ENCODE measurements around the gene BTRC.

Gene BTRC

DNA sequence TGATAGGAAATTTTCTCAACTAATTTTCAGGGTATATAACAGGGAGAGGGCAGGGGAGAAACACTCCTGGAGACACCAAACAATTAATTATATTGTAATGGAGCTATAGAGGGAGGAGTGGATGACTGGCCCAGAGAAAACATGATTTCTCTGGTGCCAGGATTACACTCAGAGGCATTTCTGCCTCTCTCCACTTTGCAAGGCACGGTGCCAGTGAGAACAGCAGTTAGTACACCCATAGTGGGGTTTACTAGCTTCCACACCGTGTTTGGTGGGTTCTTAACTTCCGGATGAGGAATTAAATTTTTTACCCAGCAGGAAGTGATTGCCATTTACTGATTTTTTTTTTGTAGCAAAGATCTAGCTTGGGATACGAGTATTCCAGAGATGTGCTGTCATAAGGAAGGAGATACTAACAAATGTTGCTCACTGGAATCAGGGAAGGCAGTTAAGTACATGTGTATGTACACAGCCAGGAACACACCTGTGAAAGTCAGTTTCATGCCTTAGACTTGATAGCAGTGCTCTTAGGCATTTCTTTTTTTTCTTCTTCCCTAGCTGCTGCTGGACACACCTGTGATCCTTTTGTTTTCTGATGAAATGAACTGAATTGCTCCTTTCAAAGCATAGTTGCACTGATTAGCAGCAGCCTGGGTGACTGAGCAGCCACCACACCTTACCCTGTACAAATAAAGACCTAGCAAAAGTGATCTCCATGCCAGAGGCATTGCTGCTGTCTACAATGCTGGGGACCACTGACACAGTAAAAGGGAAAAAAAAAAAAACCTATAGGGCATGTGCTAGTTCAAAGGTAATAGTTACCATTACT lies 176.0 kb downstream of the BTRC start:
- Mint-ChIP-seq H3K27ac (no peak overlapping the region), H3K9me3 (ENCODE audit: low read depth) (no peaks in the 10 kb centered on the region)

DNA sequence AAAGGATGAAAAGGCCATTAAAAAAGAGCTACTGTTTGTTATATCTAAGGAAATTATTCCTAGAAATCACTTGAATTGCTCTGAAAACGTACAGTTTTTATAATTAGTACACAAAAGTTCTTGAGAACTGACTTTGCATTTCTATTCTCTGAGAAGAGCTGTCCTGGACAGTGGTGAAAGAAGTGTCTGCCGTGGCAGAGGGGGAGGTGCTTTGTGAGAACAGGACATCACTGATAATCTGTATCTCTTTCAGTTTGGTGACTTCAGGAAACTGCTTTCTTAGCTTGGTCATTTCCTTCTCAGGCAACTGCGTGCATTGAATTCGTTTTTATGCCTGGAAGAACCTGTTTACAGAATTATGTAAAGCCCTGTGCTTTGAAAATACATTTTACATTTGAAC lies 182.0 kb downstream of the BTRC start:
- H3K4me3 Mint-ChIP-seq = no peak overlapping the region
- H3K9me3 Mint-ChIP-seq (ENCODE audit: low read depth) = no peaks in the 10 kb centered on the region
- H3K27ac Mint-ChIP-seq = no peak overlapping the region
- H3K36me3 Mint-ChIP-seq = peaks cover 16% of the 10 kb centered on the region
- H3K27me3 Mint-ChIP-seq = no peaks in the 10 kb centered on the region
- H3K4me1 Mint-ChIP-seq (ENCODE audit: low read depth) = no peaks in the 10 kb centered on the region

More for the DNA sequence above, 176.0 kb downstream of the BTRC start:
- H3K4me3 Mint-ChIP-seq = no peak overlapping the region
- peaks cover 15% of the 10 kb centered on the region for H3K36me3 Mint-ChIP-seq
- no peaks in the 10 kb centered on the region for H3K4me1 Mint-ChIP-seq (ENCODE audit: low read depth)
- H3K27me3 Mint-ChIP-seq = no peaks in the 10 kb centered on the region

DNA sequence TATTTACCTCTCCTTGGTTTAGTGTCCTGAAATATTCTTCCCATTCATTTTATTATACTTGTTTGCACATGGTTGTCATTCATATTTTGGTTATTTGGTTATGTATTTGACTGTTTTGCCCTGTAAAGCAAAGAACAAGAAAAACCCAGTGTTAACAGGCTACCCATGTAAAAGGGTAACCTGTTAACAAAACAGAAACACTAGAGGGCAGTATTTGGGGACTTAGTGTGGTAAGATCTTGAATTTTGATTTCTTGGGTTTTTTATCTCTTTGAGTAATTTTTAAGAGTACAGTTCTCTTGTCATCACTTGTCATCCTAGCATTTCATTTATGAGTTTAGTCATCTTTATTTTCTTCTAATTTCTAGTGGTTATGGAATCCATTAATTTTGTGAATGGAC lies 182.8 kb downstream of the BTRC start:
- H3K9me3 Mint-ChIP-seq (ENCODE audit: low read depth) = no peaks in the 10 kb centered on the region
- no peaks in the 10 kb centered on the region for H3K27me3 Mint-ChIP-seq
- H3K27ac Mint-ChIP-seq = no peak overlapping the region
- H3K4me1 Mint-ChIP-seq (ENCODE audit: low read depth) = no peaks in the 10 kb centered on the region
- H3K36me3 Mint-ChIP-seq = peaks cover 16% of the 10 kb centered on the region
- H3K4me3 Mint-ChIP-seq = no peak overlapping the region

DNA sequence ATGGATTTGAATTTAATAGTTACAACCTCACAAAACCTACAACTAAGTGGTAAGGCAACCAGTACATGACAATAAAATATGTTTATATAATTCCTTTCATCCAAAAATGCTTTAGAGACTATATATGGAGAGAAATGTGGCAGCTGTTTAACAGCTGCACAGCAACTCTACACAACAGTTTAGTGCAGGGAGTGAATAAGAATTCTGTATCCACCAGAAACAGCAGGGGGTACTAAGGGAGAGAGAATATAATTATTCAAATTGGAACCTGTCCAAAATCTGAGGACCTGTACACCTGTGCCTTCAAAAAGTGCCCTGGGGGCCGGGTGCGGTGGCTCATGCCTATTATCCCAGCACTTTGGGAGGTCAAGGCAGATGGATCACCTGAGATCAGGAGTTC lies 184.5 kb downstream of the BTRC start:
- H3K9me3 Mint-ChIP-seq (ENCODE audit: low read depth) = no peaks in the 10 kb centered on the region
- no peak overlapping the region for H3K4me3 Mint-ChIP-seq
- H3K36me3 Mint-ChIP-seq = peaks cover 10% of the 10 kb centered on the region
- no peak overlapping the region for H3K27ac Mint-ChIP-seq
- no peaks in the 10 kb centered on the region for H3K27me3 Mint-ChIP-seq
- H3K4me1 Mint-ChIP-seq (ENCODE audit: low read depth) = no peaks in the 10 kb centered on the region

DNA sequence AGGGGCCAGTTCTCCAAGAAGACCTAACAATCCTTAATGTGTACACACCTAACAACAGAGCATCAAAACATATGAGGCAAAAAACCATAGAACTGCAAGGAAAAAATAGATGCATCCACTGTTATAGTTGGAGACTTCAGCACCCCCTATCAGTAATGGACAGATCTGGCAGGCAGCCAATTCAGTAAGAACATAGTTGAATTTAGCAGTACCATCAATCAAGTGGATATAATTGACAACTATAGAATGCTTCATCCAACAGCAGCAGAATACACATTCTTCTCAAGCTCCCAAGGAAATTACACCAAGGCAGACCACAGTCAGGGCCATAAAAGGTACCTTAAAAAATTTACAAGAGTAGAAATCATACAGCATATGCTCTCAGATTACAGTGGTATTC lies 191.9 kb downstream of the BTRC start:
- H3K27ac Mint-ChIP-seq = no peak overlapping the region
- H3K36me3 Mint-ChIP-seq = peaks cover 12% of the 10 kb centered on the region

DNA sequence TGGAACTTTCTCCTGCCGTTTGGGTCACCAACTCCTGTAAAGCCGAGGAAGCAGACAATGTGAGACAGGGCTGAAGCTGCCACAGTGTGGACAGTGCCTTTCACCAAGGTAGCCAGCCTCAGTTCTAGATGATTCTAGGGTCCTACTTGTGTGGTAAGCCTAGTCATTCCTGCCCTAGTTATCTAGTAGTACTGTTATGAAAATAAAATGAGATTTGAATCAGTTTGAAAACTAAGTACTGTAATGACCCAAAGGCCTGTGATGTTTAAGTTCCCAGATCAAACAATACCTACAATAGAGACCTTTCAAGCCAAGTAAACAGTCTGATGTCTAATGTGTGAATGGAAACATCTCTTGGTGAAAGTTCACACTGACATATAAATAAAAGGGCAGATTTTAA lies 197.0 kb downstream of the BTRC start:
- no peak overlapping the region for H3K4me3 Mint-ChIP-seq
- H3K36me3 Mint-ChIP-seq = peaks cover 13% of the 10 kb centered on the region

More for the DNA sequence above, 191.9 kb downstream of the BTRC start:
- H3K4me1 Mint-ChIP-seq (ENCODE audit: low read depth) = no peaks in the 10 kb centered on the region
- H3K27me3 Mint-ChIP-seq = no peaks in the 10 kb centered on the region
- H3K9me3 Mint-ChIP-seq (ENCODE audit: low read depth) = no peaks in the 10 kb centered on the region
- H3K4me3 Mint-ChIP-seq = no peak overlapping the region

DNA sequence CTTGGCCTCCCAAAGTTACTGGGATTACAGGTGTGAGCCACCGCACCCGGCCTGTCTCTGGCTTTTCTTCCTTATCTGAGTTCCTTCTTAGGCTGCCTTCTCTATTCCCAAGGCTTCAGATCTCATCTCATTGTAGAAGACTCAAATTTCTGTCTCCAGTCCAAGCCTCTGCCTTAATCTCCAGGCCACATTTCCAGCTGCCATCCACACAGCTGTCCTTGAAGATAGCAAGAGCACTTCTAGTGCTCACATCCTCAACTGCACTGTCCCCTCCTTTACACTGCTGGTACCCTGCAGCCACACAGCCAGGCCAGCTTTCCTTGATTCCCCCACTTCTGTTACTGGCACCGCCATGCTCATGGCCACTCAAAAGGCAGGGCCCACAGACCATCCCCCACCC lies 198.5 kb downstream of the BTRC start:
- Mint-ChIP-seq H3K27me3 (no peaks in the 10 kb centered on the region), H3K36me3 (peaks cover 10% of the 10 kb centered on the region), H3K9me3 (ENCODE audit: low read depth) (no peaks in the 10 kb centered on the region), H3K27ac (no peak overlapping the region), H3K4me1 (ENCODE audit: low read depth) (no peaks in the 10 kb centered on the region), H3K4me3 (no peak overlapping the region)

More for the DNA sequence above, 197.0 kb downstream of the BTRC start:
- peak overlapping the region; percentile 10 for H3K27ac Mint-ChIP-seq
- no peaks in the 10 kb centered on the region for H3K9me3 Mint-ChIP-seq (ENCODE audit: low read depth)
- no peaks in the 10 kb centered on the region for H3K4me1 Mint-ChIP-seq (ENCODE audit: low read depth)
- H3K27me3 Mint-ChIP-seq = no peaks in the 10 kb centered on the region

DNA sequence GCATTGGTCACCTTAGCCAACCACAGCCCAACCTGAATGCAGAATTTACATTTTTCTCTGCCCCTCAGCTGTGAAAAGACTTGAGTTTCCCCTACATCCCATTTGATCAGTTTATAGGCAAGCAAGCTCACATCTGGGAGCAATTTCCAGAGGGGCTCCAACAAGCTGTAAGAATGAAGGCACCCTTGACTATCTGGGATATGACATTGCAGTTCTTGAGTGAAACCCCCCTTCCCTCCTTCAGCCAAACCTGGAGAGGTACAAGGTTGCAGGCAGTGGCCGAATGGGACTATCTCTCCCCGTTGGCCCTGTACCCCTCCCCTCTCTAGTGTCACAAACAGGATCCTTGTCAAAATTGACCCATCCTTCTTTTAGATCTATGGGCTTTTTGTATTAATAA lies 203.6 kb downstream of the BTRC start:
- no peak overlapping the region for H3K4me3 Mint-ChIP-seq
- H3K27me3 Mint-ChIP-seq = no peaks in the 10 kb centered on the region
- H3K27ac Mint-ChIP-seq = no peak overlapping the region
- H3K4me1 Mint-ChIP-seq (ENCODE audit: low read depth) = peaks cover 17% of the 10 kb centered on the region
- H3K36me3 Mint-ChIP-seq = peaks cover under 1% of the 10 kb centered on the region
- H3K9me3 Mint-ChIP-seq (ENCODE audit: low read depth) = no peaks in the 10 kb centered on the region

DNA sequence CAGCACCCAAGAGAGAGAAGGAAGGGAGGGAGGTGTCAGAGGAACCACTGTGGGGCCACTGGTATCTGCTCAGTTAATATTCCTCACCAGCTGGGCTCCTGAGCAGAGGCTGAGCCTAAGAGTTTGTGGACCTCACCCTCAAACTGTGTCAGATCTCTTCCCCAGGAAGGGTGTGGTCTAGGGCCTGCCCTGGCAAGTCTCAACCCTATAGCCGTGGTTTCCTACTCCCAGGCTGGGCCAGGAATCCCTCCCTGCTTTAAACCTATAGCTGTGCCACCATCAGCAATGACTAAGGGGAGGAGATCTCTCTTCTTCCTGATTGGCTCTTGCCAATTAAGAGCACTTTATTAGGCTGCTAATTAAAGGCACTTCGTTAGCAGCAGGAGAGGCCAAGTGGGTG lies 204.2 kb downstream of the BTRC start:
- H3K9me3 Mint-ChIP-seq (ENCODE audit: low read depth) = no peaks in the 10 kb centered on the region
- no peak overlapping the region for H3K27ac Mint-ChIP-seq
- H3K4me1 Mint-ChIP-seq (ENCODE audit: low read depth) = peaks cover 17% of the 10 kb centered on the region
- no peaks in the 10 kb centered on the region for H3K27me3 Mint-ChIP-seq
- no peaks in the 10 kb centered on the region for H3K36me3 Mint-ChIP-seq
- no peak overlapping the region for H3K4me3 Mint-ChIP-seq

DNA sequence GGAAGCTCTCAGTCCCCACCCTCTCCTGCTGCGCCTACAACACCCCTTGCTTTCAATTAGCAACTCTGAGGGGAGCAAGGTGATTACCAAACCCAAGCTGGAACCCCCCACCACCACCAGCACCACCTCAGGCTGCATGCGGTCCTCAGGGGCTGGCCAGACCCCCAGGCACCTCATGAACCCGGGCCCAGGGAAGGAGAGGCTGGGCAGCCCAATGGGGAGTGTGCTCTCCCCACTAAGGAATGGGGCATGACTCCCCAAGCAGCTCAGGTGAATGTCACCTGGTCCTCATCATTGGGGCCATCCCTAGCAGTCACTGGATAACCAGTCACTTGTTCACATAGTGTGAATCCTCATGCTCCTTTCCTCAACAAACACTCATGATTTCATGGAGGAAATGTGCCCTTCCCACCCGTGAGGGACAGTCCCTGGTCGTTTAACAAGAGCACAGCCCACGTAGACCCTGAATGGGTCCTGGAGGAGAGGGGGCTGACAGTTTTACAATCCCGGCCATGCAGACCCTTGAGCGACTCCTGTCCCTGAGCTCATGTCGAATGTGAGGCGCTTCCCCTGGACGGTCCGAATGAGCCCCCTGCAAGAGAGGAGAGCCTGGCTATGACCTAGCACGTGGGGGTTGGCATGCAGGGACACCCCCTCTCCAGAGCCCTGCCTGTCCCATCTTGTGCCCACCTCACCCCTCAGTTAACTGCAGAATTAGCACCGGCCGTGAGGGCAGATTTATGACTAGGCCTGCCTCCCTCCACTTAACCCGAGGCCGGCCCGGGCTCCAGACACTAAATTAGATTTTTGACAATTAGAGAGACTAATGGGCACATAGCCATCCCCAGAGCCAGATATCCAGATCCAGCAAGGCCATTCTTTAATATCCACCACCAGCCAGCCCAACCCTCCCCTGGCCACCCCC lies 205.0 kb downstream of the BTRC start:
- no peak overlapping the region for H3K4me3 Mint-ChIP-seq

DNA sequence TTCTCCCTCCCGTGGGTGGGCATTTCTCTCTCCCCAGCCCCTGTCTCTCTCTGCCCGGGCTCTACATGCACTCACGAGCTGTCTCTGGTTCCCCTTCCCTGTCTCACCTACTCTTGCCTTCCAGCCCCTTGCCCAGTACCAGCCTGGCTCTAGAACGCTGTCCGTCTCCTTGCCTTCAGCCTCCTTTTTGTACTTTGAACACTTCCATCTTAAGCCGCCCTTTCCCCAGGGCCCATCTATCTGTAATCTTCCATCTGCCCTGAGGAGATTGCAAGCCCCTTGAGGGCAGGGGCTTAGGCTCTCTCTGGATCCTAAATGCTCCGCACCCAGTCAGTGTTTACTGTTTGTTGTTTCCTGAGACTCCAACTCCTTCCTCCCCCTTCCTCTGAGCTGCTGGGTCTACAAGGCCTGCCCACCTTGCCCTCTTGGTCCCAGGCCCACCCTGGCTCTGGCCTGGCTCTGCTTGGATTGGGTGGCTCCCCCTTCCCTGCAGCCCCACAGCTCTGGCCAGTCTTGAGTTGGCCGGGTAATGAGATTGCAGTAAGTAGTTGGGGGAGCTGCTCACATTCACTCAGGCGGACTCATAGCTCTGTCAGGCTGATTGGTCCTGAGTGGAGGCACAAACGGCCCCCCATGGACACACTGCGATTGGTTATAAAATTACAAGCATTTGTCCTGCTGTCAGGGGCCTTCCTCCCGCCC lies 205.8 kb downstream of the BTRC start:
- Mint-ChIP-seq H3K9me3 (ENCODE audit: low read depth) (no peaks in the 10 kb centered on the region), H3K27me3 (no peaks in the 10 kb centered on the region), H3K4me3 (no peak overlapping the region), H3K36me3 (no peaks in the 10 kb centered on the region), H3K27ac (no peak overlapping the region), H3K4me1 (ENCODE audit: low read depth) (peaks cover 17% of the 10 kb centered on the region)

More for the DNA sequence above, 205.0 kb downstream of the BTRC start:
- Mint-ChIP-seq H3K9me3 (ENCODE audit: low read depth) (no peaks in the 10 kb centered on the region), H3K27ac (no peak overlapping the region), H3K27me3 (no peaks in the 10 kb centered on the region), H3K4me1 (ENCODE audit: low read depth) (peaks cover 17% of the 10 kb centered on the region), H3K36me3 (no peaks in the 10 kb centered on the region)

DNA sequence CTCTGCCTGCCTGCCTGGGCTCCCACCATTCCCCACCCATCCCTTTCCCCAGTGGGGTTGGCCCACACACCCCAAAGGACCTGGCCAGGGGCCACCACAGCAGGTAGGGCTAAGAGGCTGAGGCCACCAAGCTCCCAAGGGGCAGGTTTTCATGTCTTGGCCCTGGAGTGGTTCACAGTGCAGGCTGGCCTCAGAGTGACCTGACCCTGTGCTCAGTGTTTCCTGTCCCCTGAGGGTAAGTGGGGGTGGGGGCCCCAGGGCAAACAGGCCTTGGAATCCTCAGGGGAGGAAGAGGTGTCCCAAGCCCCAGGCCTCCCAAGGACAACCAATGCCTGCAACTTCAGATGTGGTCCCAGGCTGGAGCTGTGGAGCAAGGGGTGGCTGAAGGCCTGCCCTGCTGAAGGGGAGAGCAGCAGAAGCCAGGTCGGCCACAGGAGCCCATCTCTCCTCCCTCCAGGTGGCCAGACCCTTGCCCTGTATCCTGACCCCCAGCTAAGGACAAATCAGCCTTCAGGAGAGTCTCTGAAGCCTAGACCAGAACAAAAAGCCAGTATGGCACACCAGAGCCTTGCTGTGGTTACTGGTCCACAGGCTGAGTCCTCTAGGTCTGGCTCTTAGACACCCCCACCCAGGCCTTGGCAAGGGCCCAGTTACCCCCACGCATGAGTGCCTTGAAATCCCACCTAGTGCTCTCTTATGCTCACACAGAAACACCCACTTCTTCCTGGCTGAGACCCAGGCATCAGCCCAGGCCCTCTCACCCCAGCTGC lies 206.5 kb downstream of the BTRC start:
- H3K4me1 Mint-ChIP-seq (ENCODE audit: low read depth) = peaks cover 17% of the 10 kb centered on the region
- no peak overlapping the region for H3K27ac Mint-ChIP-seq
- peaks cover 3% of the 10 kb centered on the region for H3K27me3 Mint-ChIP-seq
- H3K4me3 Mint-ChIP-seq = no peak overlapping the region
- no peaks in the 10 kb centered on the region for H3K36me3 Mint-ChIP-seq
- H3K9me3 Mint-ChIP-seq (ENCODE audit: low read depth) = no peaks in the 10 kb centered on the region

DNA sequence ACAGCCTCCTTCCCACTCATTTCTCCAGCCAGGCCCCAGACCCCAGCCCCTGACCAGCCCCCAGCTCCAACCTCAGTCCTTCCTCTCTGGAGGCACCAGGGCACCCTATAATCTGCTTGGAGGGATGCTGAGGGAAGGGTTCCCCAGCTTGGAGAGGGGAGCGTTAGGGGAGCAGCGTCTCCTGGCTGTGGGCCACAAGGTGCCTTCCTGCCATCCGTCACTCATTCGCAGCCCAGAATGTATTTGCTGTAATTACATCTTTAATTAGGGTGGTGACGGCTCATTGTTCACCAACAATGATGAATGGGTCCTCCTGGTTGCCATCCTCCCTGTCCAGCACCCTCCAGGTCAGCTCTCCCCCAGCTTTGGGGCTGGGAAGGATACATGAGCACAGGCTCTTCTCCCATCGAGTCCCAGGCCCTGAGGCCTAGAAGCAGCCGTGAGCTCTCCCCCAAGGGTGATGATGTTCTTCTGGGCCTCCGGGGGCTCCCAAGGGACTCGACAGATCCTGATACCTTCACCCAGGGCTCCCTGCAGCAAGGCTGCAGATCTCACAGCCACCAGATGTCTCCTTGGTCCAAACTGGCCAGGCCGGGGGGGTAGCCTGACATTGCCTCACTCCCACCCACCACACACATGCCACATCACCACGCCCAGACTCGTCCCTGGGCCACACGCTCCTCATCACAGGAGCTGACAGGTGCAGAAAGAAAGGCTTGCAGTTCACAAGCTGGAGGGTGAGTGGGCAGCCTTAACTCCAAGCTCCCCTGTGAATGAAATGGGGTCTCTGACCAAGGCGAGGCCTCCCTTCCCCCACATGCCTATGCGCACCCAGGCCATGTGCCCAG lies 207.3 kb downstream of the BTRC start:
- Mint-ChIP-seq H3K27me3 (peaks cover 6% of the 10 kb centered on the region), H3K36me3 (no peaks in the 10 kb centered on the region), H3K4me3 (no peak overlapping the region), H3K4me1 (ENCODE audit: low read depth) (peaks cover 19% of the 10 kb centered on the region), H3K27ac (no peak overlapping the region), H3K9me3 (ENCODE audit: low read depth) (no peaks in the 10 kb centered on the region)

Measured in activated naive CD8-positive, alpha-beta T cell (primary cell).